ENCODE data around the gene WNK2. TPM values are rescaled to one million over a fixed set of nuclear protein-coding genes. Genes with fewer than 3 reads are reported as not detected.

The WNK2 gene
- total and polyA plus RNA-seq, 2 of the 4 experiments (the other 2 are of a cell fraction), result not detected

- H3K9ac ChIP-seq (ENCODE audit: low read depth, low read length), result no peak overlapping the region
- peaks cover 3% of the 10 kb centered on the region; the same call in 1 of the 2 replicates for H3K9me3 ChIP-seq (ENCODE audit: control insufficient read depth, insufficient read depth, low read length)
- no peak overlapping the region for H3K4ac ChIP-seq (ENCODE audit: low read depth, low read length)
- H3K56ac ChIP-seq (ENCODE audit: extremely low read depth, insufficient read depth, low read length), result no peak overlapping the region
- H2BK5ac ChIP-seq (ENCODE audit: low read depth, low read length, poor library complexity, severe bottlenecking), result no peak overlapping the region
- ChIA-PET CTCF (no interaction called here), POLR2A (ENCODE audit: unreplicated experiment) (interaction anchor here (0.6 kb wide), 1 partner anchor 282 kb away, joined by 3 read pairs; no protein-coding TSS in a partner anchor)
- no peak overlapping the region for H3K18ac ChIP-seq (ENCODE audit: low read depth, low read length)
- no TSS peak for BruUV-seq (replicated peaks)
- no peak overlapping the region for H2AK9ac ChIP-seq (replicated peaks; ENCODE audit: low read depth, low read length, poor library complexity)
- intact Hi-C loops (cut with micrococcal nuclease) (no loop called here), dilution Hi-C loops (cut with HindIII; ENCODE audit: low sequenced_read_pairs, unreplicated experiment) (no loop called here), in situ Hi-C loops (cut with MboI; ENCODE audit: low sequenced_read_pairs) (no loop called here)
- no peak overlapping the region for H3K4me3 ChIP-seq (ENCODE audit: insufficient read depth, low read depth, low read length)
- H3K36me3 ChIP-seq (ENCODE audit: control insufficient read depth, insufficient read depth, low read length), result no peaks in the 10 kb centered on the region
- no peaks in the 10 kb centered on the region for H3K79me1 ChIP-seq (ENCODE audit: low read depth in 1 of 2, low read length in 2 of 2)
- no peak overlapping the region for H3K23ac ChIP-seq (ENCODE audit: low read depth, low read length)
- no peak overlapping the region for H3K14ac ChIP-seq (replicated peaks; ENCODE audit: low read depth, low read length)
- peaks cover 17% of the 10 kb centered on the region for H3K27me3 ChIP-seq (ENCODE audit: control insufficient read depth, insufficient read depth, low read length)
- H2AK5ac ChIP-seq (ENCODE audit: low read depth, low read length), result no peak overlapping the region
- no peak overlapping the region for H2AFZ ChIP-seq (replicated peaks; ENCODE audit: low read length, poor library complexity)
- no peak overlapping the region for H2BK15ac ChIP-seq (ENCODE audit: low read depth, low read length)
- no peak overlapping the region for H4K5ac ChIP-seq (ENCODE audit: low read depth, low read length)
- no peak overlapping the region for H3K4me2 ChIP-seq (ENCODE audit: low read depth, low read length)
- H4K91ac ChIP-seq (ENCODE audit: insufficient read depth, low read depth, low read length), result no peak overlapping the region
- DNase-seq, result no peak
- no peak overlapping the region for H2BK120ac ChIP-seq (ENCODE audit: low read depth, low read length)
- WGBS, 2 experiments (ENCODE audit: extremely low coverage in 2 of 2, insufficient read length in 1 of 2), result 100% methylated on average over 2 of the region's 10 CpGs; no CpG with 5 or more reads in 1 of the 2 experiments
- ATAC-seq (ENCODE audit: low read depth), result no peak
- H2BK20ac ChIP-seq (ENCODE audit: low read depth, low read length), result no peak overlapping the region
- H4K8ac ChIP-seq (ENCODE audit: low read depth in 2 of 2, low read length in 2 of 2), result no peak overlapping the region
- H4K20me1 ChIP-seq (ENCODE audit: insufficient read depth, low read length), result no peaks in the 10 kb centered on the region
- no peaks in the 10 kb centered on the region for H3K4me1 ChIP-seq (ENCODE audit: control insufficient read depth, insufficient read depth, low read length)
- H3K27ac ChIP-seq (ENCODE audit: insufficient read depth, low read length), result no peak overlapping the region
- no peaks in the 10 kb centered on the region for H3K9me1 ChIP-seq (ENCODE audit: insufficient read depth, low read length)
- TF ChIP-seq RCOR1 (IDR thresholded peaks at IDR 0.05; ENCODE audit: insufficient replicate concordance, low read length) (no peak), SMC3 (IDR thresholded peaks at IDR 0.05; ENCODE audit: low read depth, low read length) (no peak), MAZ (IDR thresholded peaks at IDR 0.05; ENCODE audit: borderline replicate concordance, low read depth, low read length) (no peak), MAFK (IDR thresholded peaks at IDR 0.05; ENCODE audit: low read depth, low read length) (no peak), MXI1 (IDR thresholded peaks at IDR 0.05; ENCODE audit: borderline replicate concordance, low read depth, low read length) (no peak), CEBPB (IDR thresholded peaks at IDR 0.05; ENCODE audit: low read depth, low read length) (no peak), POLR2A (IDR thresholded peaks at IDR 0.05; ENCODE audit: low read depth, low read length) (no peak), CTCF (conservative IDR thresholded peaks at IDR 0.05; ENCODE audit: low read depth, low read length) (no peak), FOS (IDR thresholded peaks at IDR 0.05; ENCODE audit: low read depth, low read length) (no peak), RAD21 (IDR thresholded peaks at IDR 0.05; ENCODE audit: low read length) (no peak), NFE2L2 (IDR thresholded peaks at IDR 0.05; ENCODE audit: low read depth, low read length) (no peak), CHD1 (IDR thresholded peaks at IDR 0.05; ENCODE audit: low read depth, low read length) (no peak), BHLHE40 (IDR thresholded peaks at IDR 0.05; ENCODE audit: low read depth, low read length) (no peak), ELK1 (IDR thresholded peaks at IDR 0.05; ENCODE audit: borderline replicate concordance, low read depth, low read length) (no peak)
These were observed 14.3 kb downstream of the WNK2 start for GRCh38 chr9:93198117-93198837.

All from IMR-90 (cell line).